Liver (tissue), 9 donors: ENCODE measurements around the gene DLGAP4. TPM values are rescaled to one million over a fixed set of nuclear protein-coding genes. Genes with fewer than 3 reads are reported as not detected.
"Not testable (repeated sequence)": the region's sequence is repeated elsewhere in the genome, so short reads cannot be mapped to it uniquely, and the experiment has no call there.

Experiments used
- DNase-seq: peaks from one replicate; pipeline ENCODE4 v3.0.0-alpha.2; 2017; ENCODE audit warnings: low spot score
- H3K27ac ChIP-seq, 2 donors: one replicate each; pipeline ENCODE4 v1.7.0; 2013; ENCODE audit warnings: inconsistent platforms in 2 of 2, low read length in 2 of 2, control low read depth in 1 of 2, low read depth in 1 of 2, mild to moderate bottlenecking in 1 of 2
- H3K27me3 ChIP-seq, 4 donors: one replicate each; pipeline versions ENCODE4 v1.6.1 to v1.7.0; 2013; ENCODE audit warnings: low read length in 3 of 4, inconsistent platforms in 1 of 4, mild to moderate bottlenecking in 1 of 4, moderate library complexity in 1 of 4; ENCODE audit not compliant: control insufficient read depth in 4 of 4, insufficient read depth in 4 of 4
- H3K36me3 ChIP-seq, 4 donors: one replicate each; pipeline versions ENCODE4 v1.6.1 to v1.7.0; 2013; ENCODE audit warnings: low read length in 3 of 4, mild to moderate bottlenecking in 3 of 4, low read depth in 1 of 4, moderate library complexity in 1 of 4; ENCODE audit not compliant: control insufficient read depth in 4 of 4, insufficient read depth in 3 of 4
- H3K4me1 ChIP-seq, 4 donors: one replicate each; pipeline versions ENCODE4 v1.6.1 to v1.7.0; 2013; ENCODE audit warnings: low read length in 3 of 4, mild to moderate bottlenecking in 3 of 4, moderate library complexity in 1 of 4; ENCODE audit not compliant: control insufficient read depth in 4 of 4, insufficient read depth in 4 of 4
- H3K4me3 ChIP-seq, 3 donors: one replicate each; pipeline versions ENCODE4 v1.6.1 to v1.7.0; 2013; ENCODE audit warnings: low read length in 3 of 3, control low read depth in 1 of 3, low read depth in 1 of 3, mild to moderate bottlenecking in 1 of 3
- H3K9ac ChIP-seq, 2 donors: one replicate each; pipeline ENCODE4 v1.7.0; 2013; ENCODE audit warnings: low read length in 2 of 2, mild to moderate bottlenecking in 2 of 2, moderate library complexity in 2 of 2, control low read depth in 1 of 2, low read depth in 1 of 2
- H3K9me3 ChIP-seq, 4 donors: one replicate each; pipeline versions ENCODE4 v1.6.1 to v1.7.0; 2013; ENCODE audit warnings: low read length in 3 of 4; ENCODE audit not compliant: control insufficient read depth in 4 of 4
- EGR1 ChIP-seq, 2 donors: IDR thresholded peaks; 2 replicates each; pipeline ENCODE4 v1.6.1; 2016 to 2018; ENCODE audit warnings: antibody characterized with exemption in 2 of 2, low read depth in 2 of 2
- FOXA1 ChIP-seq: IDR thresholded peaks from 2 replicates; pipeline ENCODE4 v1.6.1; 2016; ENCODE audit warnings: antibody characterized with exemption
- FOXA2 ChIP-seq: IDR thresholded peaks from 2 replicates; pipeline ENCODE4 v1.6.1; 2016; ENCODE audit warnings: antibody characterized with exemption
- GABPA ChIP-seq, 2 donors: IDR thresholded peaks in 1 of 2; conservative IDR thresholded peaks in 1 of 2; 2 replicates each; pipeline ENCODE4 v1.6.1; 2016; ENCODE audit warnings: antibody characterized with exemption in 2 of 2, mild to moderate bottlenecking in 1 of 2, moderate library complexity in 1 of 2
- HNF4A ChIP-seq, 2 donors: conservative IDR thresholded peaks; 2 replicates each; pipeline ENCODE4 v1.6.1; 2016; ENCODE audit warnings: antibody characterized with exemption in 2 of 2, mild to moderate bottlenecking in 2 of 2
- HNF4G ChIP-seq: IDR thresholded peaks from 2 replicates; pipeline ENCODE4 v1.6.1; 2016; ENCODE audit warnings: antibody characterized with exemption
- JUND ChIP-seq, 2 donors: IDR thresholded peaks; 2 replicates each; pipeline ENCODE4 v1.6.1; 2016; ENCODE audit warnings: antibody characterized with exemption in 2 of 2
- NR2F2 ChIP-seq: IDR thresholded peaks from 2 replicates; pipeline ENCODE4 v1.6.1; 2016; ENCODE audit warnings: antibody characterized with exemption
- RAD21 ChIP-seq, 2 donors: IDR thresholded peaks; 2 replicates each; pipeline ENCODE4 v1.6.1; 2016; ENCODE audit warnings: antibody characterized with exemption in 2 of 2, mild to moderate bottlenecking in 2 of 2
- RXRA ChIP-seq, 2 donors: IDR thresholded peaks; 2 replicates each; pipeline ENCODE4 v1.6.1; 2017 to 2018; ENCODE audit warnings: antibody characterized with exemption in 2 of 2, mild to moderate bottlenecking in 1 of 2
- TAF1 ChIP-seq: conservative IDR thresholded peaks from 2 replicates; pipeline ENCODE4 v1.6.1; 2016; ENCODE audit warnings: antibody characterized with exemption, mild to moderate bottlenecking
- YY1 ChIP-seq: IDR thresholded peaks from 2 replicates; pipeline ENCODE4 v1.6.1; 2016; ENCODE audit warnings: antibody characterized with exemption, mild to moderate bottlenecking
- WGBS: extraction: QIAGEN DNeasy Blood & Tissue Kit; methylation state at CpG from one replicate; pipeline ENCODE4 v1.1.7; 2013; 5-methylcytosine and 5-hydroxymethylcytosine counted together
- polyA plus RNA-seq, 2 donors: library from polyadenylated mRNA; stranded (reverse) in 1 of 2; unstranded in 1 of 2; fragments of 200-250 nt in 1 of 2; fragments of >200 nt in 1 of 2; fragmentation: Nextera tagmentation in 1 of 2; extraction: Ambion mirVana in 1 of 2; gene quantifications; one replicate each; pipeline versions ENCODE4 v1.2.1 to v1.2.3, GENCODE V29; 2013 to 2015
- total RNA-seq, 2 donors: library from RNA; depleted of rRNA; stranded (reverse); fragments of >200 nt; gene quantifications; one replicate each; pipeline ENCODE4 v1.2.3, GENCODE V29; 2014
- TF ChIP-seq, protein P1 (sequence below): IDR thresholded peaks from 2 replicates; pipeline ENCODE4 v1.6.1; 2016; ENCODE audit warnings: antibody characterized with exemption
- TF ChIP-seq, protein P2 (sequence below): IDR thresholded peaks from 2 replicates; pipeline ENCODE4 v1.6.1; 2016; ENCODE audit warnings: antibody characterized with exemption
- TF ChIP-seq, protein P3 (sequence below): IDR thresholded peaks from 2 replicates; pipeline ENCODE4 v1.6.1; 2016; ENCODE audit warnings: antibody characterized with exemption, mild to moderate bottlenecking
- donor health status: healthy.
- donor health status: healthy.
- donor health status: healthy.
- donor health status: healthy.
- donor health status: healthy.

Gene DLGAP4
- total and polyA plus RNA-seq, 4 donors = 2.9 to 18.7 (median 11.2) TPM

DNA sequence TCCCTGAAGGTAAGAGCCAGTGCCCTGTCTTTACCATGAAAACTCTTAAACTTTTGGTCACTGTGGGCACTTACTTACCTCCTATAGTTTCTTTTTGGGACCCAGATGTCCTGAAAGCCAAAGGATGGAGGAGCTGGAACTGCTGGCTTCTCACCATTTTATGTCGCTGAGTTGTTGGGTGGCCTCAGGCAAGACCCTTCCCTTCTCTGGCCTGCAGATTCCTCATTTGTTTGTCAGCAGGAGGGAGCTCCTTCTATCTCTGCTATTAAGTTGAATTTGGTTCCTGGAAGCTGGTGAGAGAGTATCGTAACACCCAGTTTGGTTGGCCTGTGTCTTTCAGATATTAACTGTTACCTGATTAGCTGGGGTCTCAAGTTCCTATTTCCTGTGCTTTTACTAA lies 167.0 kb downstream of the DLGAP4 start:
- H3K4me1 ChIP-seq = peaks cover 17 to 45% (median 34%) of the 10 kb centered on the region in 4 donors
- no peak overlapping the region for H3K9ac ChIP-seq
- 87% methylated on average over 2 of the region's 2 CpGs for WGBS

DNA sequence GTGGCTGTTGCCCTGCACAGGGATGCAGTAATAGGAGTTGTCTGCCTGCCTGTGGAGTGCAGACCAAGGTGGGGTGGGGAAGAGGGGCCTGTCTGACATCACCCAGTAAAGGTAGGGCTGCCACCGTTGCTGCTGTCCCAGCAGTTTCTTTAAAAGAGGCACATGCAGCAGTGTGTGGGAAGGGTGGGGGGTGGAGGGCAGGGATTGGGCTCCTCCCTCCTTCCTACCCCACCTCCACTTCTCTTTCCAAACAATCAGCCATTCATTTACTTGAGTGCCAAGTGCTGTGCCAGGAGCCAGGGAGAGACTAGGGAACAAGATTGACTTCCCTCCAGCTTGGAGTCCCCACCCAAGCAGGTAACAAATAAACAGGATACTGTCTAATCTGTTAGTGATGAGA lies 168.4 kb downstream of the DLGAP4 start:
- no peak for DNase-seq
- 21% methylated on average over 1 of the region's 1 CpG for WGBS
- Histone ChIP-seq H3K9ac (no peak overlapping the region), H3K36me3 (no peaks in the 10 kb centered on the region), H3K4me1 (peaks cover 12 to 33% (median 22%) of the 10 kb centered on the region in 4 donors), H3K27me3 (no peaks in the 10 kb centered on the region), H3K4me3 (no peak overlapping the region), H3K27ac (peak overlapping the region in 1 of 2 donors; percentile 7), H3K9me3 (no peaks in the 10 kb centered on the region)
- TF ChIP-seq TAF1 (no peak), HNF4G (no peak)
- TF ChIP-seq, protein P1, sequence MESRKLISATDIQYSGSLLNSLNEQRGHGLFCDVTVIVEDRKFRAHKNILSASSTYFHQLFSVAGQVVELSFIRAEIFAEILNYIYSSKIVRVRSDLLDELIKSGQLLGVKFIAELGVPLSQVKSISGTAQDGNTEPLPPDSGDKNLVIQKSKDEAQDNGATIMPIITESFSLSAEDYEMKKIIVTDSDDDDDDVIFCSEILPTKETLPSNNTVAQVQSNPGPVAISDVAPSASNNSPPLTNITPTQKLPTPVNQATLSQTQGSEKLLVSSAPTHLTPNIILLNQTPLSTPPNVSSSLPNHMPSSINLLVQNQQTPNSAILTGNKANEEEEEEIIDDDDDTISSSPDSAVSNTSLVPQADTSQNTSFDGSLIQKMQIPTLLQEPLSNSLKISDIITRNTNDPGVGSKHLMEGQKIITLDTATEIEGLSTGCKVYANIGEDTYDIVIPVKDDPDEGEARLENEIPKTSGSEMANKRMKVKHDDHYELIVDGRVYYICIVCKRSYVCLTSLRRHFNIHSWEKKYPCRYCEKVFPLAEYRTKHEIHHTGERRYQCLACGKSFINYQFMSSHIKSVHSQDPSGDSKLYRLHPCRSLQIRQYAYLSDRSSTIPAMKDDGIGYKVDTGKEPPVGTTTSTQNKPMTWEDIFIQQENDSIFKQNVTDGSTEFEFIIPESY = no peak

More for the DNA sequence above, 167.0 kb downstream of the DLGAP4 start:
- no peak for TF ChIP-seq YY1
- TF ChIP-seq HNF4A (conservative IDR thresholded peaks at IDR 0.05) = no peak
- no peak for TF ChIP-seq NR2F2
- TF ChIP-seq, protein P2, sequence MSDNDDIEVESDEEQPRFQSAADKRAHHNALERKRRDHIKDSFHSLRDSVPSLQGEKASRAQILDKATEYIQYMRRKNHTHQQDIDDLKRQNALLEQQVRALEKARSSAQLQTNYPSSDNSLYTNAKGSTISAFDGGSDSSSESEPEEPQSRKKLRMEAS = no peak
- no peak for TF ChIP-seq FOXA2
- TF ChIP-seq FOXA1 = no peak
- no peaks in the 10 kb centered on the region for H3K36me3 ChIP-seq
- no peak overlapping the region for H3K4me3 ChIP-seq
- peak overlapping the region in 1 of 2 donors; percentile 50 for H3K27ac ChIP-seq
- no peaks in the 10 kb centered on the region for H3K27me3 ChIP-seq
- no peak for DNase-seq
- H3K9me3 ChIP-seq = no peaks in the 10 kb centered on the region

DNA sequence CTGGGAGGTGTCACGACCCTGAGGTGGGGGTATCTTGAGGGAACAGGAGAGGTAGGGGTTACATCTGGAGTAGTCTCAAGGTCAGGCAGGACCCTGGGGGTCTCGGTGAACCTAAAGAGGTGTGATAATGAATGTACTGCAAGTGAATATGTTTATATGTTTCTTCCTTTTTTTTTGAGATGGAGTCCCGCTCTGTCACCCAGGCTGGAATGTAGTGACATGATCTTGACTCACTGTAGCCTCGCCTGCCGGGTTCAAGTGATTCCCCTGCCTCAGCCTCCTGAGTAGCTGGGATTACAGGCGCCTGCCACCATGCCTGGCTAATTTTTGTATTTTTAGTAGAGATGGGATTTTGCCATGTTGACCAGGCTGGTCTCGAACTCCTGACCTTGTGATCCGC lies 168.9 kb downstream of the DLGAP4 start:
- WGBS = 93% methylated on average over 8 of the region's 8 CpGs
- not testable (repeated sequence) for H3K27me3 ChIP-seq, H3K9ac ChIP-seq, H3K9me3 ChIP-seq, DNase-seq, H3K36me3 ChIP-seq, H3K4me3 ChIP-seq
- peaks cover 9 to 32% (median 19%) of the 10 kb centered on the region in 4 donors for H3K4me1 ChIP-seq
- H3K27ac ChIP-seq = peak overlapping the region in 1 of 2 donors; percentile 7

DNA sequence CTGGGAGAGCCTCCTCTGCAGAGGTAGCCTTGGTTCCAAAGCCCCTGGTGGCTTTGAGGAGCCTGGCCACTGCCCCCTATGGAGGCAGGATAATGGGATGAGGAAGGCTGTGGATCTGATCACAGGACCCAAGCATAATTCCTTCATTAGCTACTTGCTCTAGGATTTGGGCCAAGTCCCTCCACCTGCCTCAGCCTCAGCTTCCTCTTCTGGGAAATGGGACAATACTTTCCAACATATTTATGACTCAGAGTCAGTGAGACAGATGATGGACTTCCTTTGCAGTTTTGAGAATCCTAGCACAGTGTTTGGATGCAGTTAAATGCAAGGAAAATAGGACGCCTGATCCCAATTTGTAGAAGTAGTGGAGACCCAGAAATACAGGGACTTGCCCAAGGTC lies 171.3 kb downstream of the DLGAP4 start:
- no peak overlapping the region for H3K9ac ChIP-seq
- 94% methylated on average over 1 of the region's 1 CpG for WGBS
- no peak for DNase-seq
- no peaks in the 10 kb centered on the region for H3K36me3 ChIP-seq
- H3K27me3 ChIP-seq = no peaks in the 10 kb centered on the region
- H3K9me3 ChIP-seq = no peaks in the 10 kb centered on the region
- peaks cover 11 to 34% (median 25%) of the 10 kb centered on the region in 4 donors for H3K4me1 ChIP-seq
- H3K27ac ChIP-seq = no peak overlapping the region
- no peak overlapping the region for H3K4me3 ChIP-seq
- TF ChIP-seq, protein P1 = no peak
- TF ChIP-seq, protein P3, sequence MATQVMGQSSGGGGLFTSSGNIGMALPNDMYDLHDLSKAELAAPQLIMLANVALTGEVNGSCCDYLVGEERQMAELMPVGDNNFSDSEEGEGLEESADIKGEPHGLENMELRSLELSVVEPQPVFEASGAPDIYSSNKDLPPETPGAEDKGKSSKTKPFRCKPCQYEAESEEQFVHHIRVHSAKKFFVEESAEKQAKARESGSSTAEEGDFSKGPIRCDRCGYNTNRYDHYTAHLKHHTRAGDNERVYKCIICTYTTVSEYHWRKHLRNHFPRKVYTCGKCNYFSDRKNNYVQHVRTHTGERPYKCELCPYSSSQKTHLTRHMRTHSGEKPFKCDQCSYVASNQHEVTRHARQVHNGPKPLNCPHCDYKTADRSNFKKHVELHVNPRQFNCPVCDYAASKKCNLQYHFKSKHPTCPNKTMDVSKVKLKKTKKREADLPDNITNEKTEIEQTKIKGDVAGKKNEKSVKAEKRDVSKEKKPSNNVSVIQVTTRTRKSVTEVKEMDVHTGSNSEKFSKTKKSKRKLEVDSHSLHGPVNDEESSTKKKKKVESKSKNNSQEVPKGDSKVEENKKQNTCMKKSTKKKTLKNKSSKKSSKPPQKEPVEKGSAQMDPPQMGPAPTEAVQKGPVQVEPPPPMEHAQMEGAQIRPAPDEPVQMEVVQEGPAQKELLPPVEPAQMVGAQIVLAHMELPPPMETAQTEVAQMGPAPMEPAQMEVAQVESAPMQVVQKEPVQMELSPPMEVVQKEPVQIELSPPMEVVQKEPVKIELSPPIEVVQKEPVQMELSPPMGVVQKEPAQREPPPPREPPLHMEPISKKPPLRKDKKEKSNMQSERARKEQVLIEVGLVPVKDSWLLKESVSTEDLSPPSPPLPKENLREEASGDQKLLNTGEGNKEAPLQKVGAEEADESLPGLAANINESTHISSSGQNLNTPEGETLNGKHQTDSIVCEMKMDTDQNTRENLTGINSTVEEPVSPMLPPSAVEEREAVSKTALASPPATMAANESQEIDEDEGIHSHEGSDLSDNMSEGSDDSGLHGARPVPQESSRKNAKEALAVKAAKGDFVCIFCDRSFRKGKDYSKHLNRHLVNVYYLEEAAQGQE = no peak
- no peak for TF ChIP-seq TAF1
- no peak for TF ChIP-seq EGR1 (IDR thresholded peaks at IDR 0.05; ENCODE audit: low read depth in 2 of 2)
- TF ChIP-seq, protein P2 = no peak
- TF ChIP-seq YY1 = no peak
- TF ChIP-seq HNF4G = no peak
- no peak for TF ChIP-seq RAD21 (IDR thresholded peaks at IDR 0.05)
- no peak for TF ChIP-seq RXRA (IDR thresholded peaks at IDR 0.05)
- TF ChIP-seq FOXA2 = no peak
- no peak for TF ChIP-seq FOXA1
- no peak for TF ChIP-seq GABPA (IDR thresholded peaks at IDR 0.05 in 1 of 2, conservative IDR thresholded peaks at IDR 0.05 in 1 of 2)
- TF ChIP-seq HNF4A (conservative IDR thresholded peaks at IDR 0.05) = no peak
- TF ChIP-seq JUND (IDR thresholded peaks at IDR 0.05) = no peak
